Sciatic nerve (tissue), 2 donors: ENCODE data around the gene MYO1E. TPM values are rescaled to one million over a fixed set of nuclear protein-coding genes. Genes with fewer than 3 reads are reported as not detected.
A peak's percentile ranks its signal among the peaks of the same experiment; 100 is the strongest.

ENCODE experiments used
- ATAC-seq: fragments of 200-7000 bp; cut with Tn5 transposase; one replicate; pipeline ENCODE4 v1.9.1; 2020; ENCODE audit warnings: mild to moderate bottlenecking, moderate library complexity
- DNase-seq: peaks from one replicate; pipeline ENCODE4 v3.0.0-alpha.2; 2020; ENCODE audit warnings: low spot score
- intact Hi-C: fragments of 100-400 bp; cut with DNase I; formaldehyde crosslinking; loops from one replicate; pipeline ENCODE4 v1.14.2; 2022
- total RNA-seq: library from RNA; stranded (reverse); fragmentation: NEBNext Ultra II Directional; extraction: Animal tissue kit (Norgen Biotek cat#: 25700); gene quantifications from one replicate; pipeline ENCODE4 v1.2.1, GENCODE V29; 2021
- donor health status: DM: no; HTN: no; CAD: no.
- donor health status: DM: no; HTN: no; CAD: no.

MYO1E gene
- total RNA-seq, 1 donor from 2014 or later: 146 TPM

- ATAC-seq (no peak), DNase-seq (no peak)
- intact Hi-C loops: no loop called here
These were observed 149.6 kb downstream of the MYO1E start for GRCh38 chr15:59222906-59223550.

- no peak for DNase-seq
- intact Hi-C loops: no loop called here
- no peak for ATAC-seq
These were observed 150.9 kb downstream of the MYO1E start for GRCh38 chr15:59221511-59222505.

GRCh38 chr15:59218710-59219109, 154.0 kb downstream of the MYO1E start:
- DNase-seq (no peak), ATAC-seq (no peak)
- intact Hi-C loops: no loop called here

GRCh38 chr15:59217876-59218498, 154.7 kb downstream of the MYO1E start:
- DNase-seq: no peak
- ATAC-seq: no peak
- intact Hi-C loops: no loop called here

GRCh38 chr15:59216911-59217310, 155.8 kb downstream of the MYO1E start:
- intact Hi-C loops: no loop called here
- no peak for DNase-seq
- ATAC-seq: no peak

- ATAC-seq (no peak), DNase-seq (no peak)
- intact Hi-C loops: no loop called here
These were observed 162.5 kb downstream of the MYO1E start for GRCh38 chr15:59210186-59210585.

GRCh38 chr15:59208613-59209249, 163.9 kb downstream of the MYO1E start:
- ATAC-seq (no peak), DNase-seq (no peak)
- intact Hi-C loops: no loop called here

- intact Hi-C loops: no loop called here
- ATAC-seq: no peak
- no peak for DNase-seq
These were observed 166.0 kb downstream of the MYO1E start, which contains the start of gene LDHAL6B for GRCh38 chr15:59206623-59207183. LDHAL6B (plus strand) TSS chr15:59206843; CDS start chr15:59206941, 98 bp downstream.

GRCh38 chr15:59205839-59206622, 166.6 kb downstream of the MYO1E start:
- ATAC-seq: no peak
- intact Hi-C loops: no loop called here

GRCh38 chr15:59203657-59204056, 169.0 kb downstream of the MYO1E start:
- DNase-seq: no peak
- intact Hi-C loops: no loop called here
- ATAC-seq: no peak

More at GRCh38 chr15:59205839-59206622, 166.6 kb downstream of the MYO1E start:
- DNase-seq: no peak

GRCh38 chr15:59203008-59203407, 169.7 kb downstream of the MYO1E start:
- DNase-seq (no peak), ATAC-seq (no peak)
- intact Hi-C loops: no loop called here

GRCh38 chr15:59200560-59200959, 172.1 kb downstream of the MYO1E start:
- intact Hi-C loops: no loop called here
- ATAC-seq: no peak
- DNase-seq: no peak

GRCh38 chr15:59199626-59200465, 172.8 kb downstream of the MYO1E start:
- ATAC-seq (peak; percentile 74), DNase-seq (no peak)
- intact Hi-C loops: no loop called here

- no peak for ATAC-seq
- no peak for DNase-seq
- intact Hi-C loops: no loop called here
These were observed 175.2 kb downstream of the MYO1E start for GRCh38 chr15:59197454-59197853.

GRCh38 chr15:59196416-59196815, 176.3 kb downstream of the MYO1E start:
- intact Hi-C loops: no loop called here
- no peak for ATAC-seq
- DNase-seq: no peak

- intact Hi-C loops: no loop called here
- DNase-seq (no peak), ATAC-seq (no peak)
These were observed 177.9 kb downstream of the MYO1E start for GRCh38 chr15:59194639-59195325.

- DNase-seq (no peak), ATAC-seq (no peak)
- intact Hi-C loops: no loop called here
These were observed 180.8 kb downstream of the MYO1E start for GRCh38 chr15:59191855-59192237.
